HL-60/S4 treated with retinoic acid at 250 ng/mL for 4 days and 3 days (cell line): ENCODE measurements around the gene SYTL1.

Source experiments
- in situ Hi-C: fragments of 300-500 bp; cut with MboI; formaldehyde crosslinking; loops from 2 replicates; pipeline ENCODE4 v1.7.0; 2022; ENCODE audit warnings: low sequenced_read_pairs

The SYTL1 gene

DNA sequence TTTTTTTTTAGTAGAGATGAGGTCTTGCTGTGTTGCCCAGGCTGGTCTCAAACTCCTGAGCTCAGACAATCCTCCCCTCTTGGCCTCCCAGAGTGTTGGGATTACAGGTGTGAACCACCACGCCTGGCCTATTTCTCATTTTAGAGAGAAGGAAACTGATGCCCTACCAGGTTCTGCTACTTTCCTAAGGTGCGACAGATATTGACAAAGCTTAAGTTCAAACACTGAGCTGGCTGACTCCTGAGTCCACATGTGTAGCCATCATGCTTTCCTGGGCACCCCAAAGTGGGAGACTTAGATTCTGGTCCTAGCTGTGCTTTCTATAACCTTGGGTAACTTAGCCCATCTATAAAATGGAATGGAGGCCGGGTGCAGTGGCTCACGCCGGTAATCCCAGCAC, 25.0 kb upstream of the SYTL1 start:
- in situ Hi-C loops: no loop called here

DNA sequence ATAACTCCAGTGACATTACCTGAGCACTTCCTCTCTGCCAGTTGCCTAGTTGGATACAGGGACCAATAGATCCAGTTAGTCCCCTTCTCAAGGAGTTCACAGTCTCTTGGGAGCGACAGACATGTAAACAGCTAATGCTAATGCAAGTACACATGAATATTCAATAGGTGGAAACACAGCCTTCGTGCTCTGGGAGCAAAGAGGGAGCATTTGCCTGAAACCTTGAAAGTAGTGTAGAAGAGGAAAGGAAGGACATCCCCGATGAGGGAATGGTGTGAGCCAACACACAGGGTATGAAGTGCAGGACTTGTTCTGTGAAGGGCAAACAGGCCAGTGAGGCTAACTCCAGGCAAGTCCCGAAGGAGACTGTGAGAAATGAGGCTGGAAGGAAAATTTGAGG, 23.7 kb upstream of the SYTL1 start:
- in situ Hi-C loops: no loop called here

DNA sequence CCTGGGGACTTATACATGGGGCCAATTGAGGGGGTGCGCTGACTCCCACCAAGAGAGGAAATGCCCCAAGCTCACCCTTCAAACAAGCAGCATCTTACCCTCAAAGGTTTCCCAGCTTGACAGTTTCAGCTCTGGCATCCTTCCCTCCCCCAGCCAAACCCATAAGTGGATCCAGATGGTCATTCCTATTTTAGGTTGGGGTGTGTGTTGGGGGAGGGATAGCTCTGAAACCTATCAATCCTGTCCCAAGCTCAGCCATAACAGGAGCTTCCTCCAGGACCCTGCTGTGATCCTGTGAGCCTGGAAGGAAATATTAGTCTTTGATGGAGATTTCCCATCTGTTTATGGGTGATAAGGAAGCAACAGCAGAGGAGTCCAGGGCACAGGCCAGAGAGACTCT, 23.2 kb upstream of the SYTL1 start:
- in situ Hi-C loops: no loop called here

DNA sequence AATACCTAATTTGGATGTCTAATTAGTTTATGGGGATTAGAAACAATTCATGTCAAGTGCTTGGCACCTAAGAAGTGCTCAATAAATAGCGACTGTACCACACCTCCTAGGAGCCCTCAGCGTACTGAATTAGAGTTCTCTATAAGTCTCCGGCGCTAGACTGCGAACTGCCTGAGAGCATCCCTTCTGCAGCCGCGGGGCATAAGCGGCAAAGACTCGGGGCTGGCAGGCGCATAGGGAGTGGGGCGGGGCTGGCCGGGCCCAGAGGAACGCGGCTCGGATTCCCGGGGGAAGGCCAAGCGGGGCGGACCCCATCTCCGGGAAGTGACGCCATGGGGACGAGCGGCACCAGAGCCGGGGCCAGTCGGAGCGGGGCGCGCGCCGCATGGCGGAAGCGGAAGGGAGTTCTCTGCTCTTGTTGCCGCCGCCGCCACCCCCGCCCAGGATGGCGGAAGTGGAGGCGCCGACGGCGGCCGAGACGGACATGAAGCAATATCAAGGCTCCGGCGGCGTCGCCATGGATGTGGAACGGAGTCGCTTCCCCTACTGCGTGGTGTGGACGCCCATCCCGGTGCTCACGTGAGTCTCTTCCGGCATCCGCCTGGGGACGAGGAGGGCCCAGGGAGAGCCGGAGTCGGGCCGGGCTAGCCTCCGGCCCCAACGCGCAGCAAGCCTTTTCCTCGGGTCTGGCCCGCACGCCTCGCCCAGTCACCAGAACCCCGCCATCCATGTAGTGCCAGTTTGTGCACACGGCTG, 19.8 kb upstream of the SYTL1 start, which contains the start of gene TMEM222:
Gene TMEM222 (plus strand): TSS at position 351 of the 756 bp plus-strand sequence. CDS start 35 bp downstream, at position 386.
- in situ Hi-C loops: no loop called here

DNA sequence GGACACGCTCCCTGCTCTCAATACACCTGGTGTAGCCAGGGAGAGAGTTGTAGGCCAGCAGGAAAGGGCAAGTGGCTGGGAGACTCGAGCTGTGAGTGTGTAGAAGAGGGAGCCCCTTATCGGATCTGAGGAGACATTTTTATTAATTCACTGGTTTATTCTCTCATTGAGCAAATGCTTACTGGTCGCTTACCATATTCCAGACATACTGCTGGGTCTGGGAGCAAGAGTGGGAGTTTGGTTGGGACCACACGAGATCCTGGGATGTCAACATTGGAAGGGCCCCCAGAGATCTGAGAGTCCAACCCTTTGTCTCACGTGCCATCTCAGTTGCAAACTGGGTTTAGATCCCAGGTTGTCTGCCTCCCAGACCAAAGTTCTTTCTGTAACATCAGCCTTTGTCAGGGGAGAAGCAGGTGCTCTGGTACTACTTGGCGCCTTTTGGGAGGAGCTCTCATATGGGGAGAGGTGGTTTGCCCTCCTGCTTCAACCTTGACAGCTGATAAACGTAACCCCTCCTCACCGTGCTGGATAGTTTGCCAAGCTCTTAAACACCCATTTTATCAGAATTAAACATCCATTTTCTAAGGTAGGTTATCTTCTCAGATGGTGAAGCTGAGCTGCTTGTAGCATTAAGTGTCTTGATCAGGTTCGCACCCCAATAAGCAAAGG, 19.1 kb upstream of the SYTL1 start:
- in situ Hi-C loops: no loop called here

DNA sequence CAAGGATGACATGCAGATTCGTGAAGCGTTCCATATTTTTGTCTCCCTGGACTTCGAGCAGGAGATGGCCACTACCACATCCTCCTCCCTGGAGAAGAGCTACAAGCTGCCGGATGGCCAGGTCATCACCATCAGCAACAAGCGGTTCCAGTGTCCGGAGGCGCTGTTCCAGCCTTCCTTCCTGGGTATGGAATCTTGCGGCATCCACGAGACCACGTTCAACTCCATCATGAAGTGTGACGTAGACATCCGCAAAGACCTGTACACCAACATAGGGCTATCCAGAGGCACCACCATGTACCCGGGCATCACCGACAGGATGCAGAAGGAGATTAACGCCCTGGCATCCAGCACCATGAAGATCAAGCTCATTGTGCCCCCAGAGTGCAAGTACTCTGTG, 16.5 kb upstream of the SYTL1 start:
- in situ Hi-C loops: no loop called here

DNA sequence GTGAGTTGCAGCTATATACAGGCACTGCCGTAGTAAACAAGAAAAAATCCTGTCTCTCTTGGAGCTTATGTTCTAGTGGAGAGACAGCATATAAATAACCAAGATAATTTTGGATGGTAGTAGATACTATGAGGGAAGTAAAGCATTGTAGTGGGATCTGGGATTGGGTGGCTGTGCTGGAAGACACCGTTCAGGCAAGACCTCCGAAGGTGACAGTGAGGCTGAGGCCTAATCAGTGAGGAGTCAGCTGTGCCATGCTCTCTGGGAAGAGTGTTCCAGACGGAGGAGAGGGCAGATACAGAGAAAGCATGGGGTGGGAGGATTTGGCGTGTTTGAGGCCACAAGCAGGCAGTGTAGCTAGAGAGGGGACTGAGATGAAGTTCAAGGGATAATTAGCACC, 13.9 kb upstream of the SYTL1 start:
- in situ Hi-C loops: no loop called here

DNA sequence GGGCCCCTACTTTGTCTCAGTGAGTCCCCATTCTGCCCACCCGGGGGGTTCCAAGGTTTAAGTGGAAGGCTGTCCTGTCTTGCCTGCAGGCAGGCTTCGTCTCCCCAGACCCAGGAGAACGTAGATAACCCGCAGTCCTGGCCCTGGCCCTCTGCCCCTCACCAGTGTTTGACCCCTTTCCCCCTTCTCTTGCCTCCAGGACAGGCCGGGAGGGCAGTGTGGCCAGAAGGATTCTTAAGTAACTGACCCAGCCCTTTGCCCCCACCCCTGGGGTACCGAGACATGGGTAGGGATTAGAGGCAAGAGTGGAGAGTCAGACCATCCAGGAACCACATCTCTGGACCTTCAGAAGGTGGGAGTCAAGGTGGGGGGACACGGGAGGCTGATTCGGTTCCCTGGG, 11.0 kb upstream of the SYTL1 start:
- in situ Hi-C loops: no loop called here

DNA sequence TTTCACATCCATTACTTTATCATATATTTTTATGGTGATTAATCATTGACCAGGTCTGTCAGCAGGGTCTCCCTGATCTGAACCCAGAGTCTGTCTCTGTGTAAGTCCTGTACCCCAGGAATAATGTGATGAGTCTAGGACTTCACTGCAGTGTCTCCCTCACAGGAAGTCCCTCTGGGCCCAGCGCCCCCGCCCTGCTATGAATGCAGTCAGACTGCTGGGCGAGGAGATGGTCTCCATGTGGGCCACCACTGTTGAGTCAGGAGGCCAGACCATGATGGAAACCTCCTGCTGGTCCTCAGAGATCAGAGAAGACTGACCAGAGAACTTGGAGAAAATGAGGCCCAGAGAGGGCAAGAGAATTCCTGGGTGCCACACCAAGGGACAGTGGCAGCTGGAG, 10.4 kb upstream of the SYTL1 start:
- in situ Hi-C loops: no loop called here

DNA sequence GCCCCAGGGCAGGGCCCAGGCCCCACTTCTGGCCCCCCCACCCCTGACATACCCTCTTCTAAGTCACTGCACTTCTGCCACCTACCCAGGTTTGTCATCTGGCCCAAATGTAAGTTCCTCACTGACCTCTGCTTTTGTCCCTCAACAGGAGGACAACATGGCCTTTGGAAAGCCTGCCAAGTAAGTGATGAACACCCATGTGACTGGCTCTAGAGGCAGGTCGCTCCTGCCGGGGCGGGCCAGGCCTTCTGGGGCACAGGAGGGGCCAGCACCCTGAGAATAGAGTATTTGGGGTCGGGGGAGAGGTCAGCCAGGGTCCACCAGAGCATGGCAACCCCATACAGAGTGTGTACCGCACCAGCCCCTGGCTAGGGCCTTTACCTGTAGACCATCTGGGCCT, 9.9 kb upstream of the SYTL1 start:
- in situ Hi-C loops: no loop called here

DNA sequence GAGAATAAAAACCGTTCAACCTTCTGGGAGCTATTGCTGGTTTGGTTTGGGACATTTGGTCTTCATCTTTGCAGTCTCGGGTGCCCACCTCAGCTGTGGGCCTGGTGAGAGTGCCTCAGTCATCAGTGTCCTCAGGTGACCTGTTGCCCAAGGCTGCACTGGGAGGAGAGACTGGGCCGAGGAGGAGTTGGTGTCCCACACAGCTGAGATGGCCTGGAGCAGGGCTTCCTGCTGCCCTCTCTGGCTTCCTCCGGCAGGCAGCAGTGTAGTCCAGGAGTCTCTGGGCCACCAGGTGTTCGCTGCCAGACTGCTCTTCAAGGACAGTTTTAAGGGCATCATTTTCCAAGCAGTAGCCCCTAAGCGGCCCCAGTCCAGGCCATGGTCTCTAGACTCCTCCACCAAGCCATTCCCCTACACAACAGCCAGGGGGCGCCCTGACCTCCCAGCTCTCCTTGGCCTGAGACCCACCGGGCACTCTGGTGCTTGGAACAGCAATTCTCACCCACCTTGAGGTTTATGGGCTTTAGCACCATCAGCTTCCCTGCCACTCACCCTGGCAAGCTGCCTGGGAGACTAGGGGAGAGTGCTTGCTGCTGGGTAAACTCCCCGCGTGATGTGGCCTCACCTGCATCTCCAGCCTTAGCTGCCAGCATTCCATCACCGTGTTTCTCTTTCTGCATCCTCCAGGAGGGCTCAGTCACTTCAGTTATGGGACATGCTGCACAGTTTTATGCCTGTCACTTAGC, 9.1 kb upstream of the SYTL1 start:
- in situ Hi-C loops: no loop called here

DNA sequence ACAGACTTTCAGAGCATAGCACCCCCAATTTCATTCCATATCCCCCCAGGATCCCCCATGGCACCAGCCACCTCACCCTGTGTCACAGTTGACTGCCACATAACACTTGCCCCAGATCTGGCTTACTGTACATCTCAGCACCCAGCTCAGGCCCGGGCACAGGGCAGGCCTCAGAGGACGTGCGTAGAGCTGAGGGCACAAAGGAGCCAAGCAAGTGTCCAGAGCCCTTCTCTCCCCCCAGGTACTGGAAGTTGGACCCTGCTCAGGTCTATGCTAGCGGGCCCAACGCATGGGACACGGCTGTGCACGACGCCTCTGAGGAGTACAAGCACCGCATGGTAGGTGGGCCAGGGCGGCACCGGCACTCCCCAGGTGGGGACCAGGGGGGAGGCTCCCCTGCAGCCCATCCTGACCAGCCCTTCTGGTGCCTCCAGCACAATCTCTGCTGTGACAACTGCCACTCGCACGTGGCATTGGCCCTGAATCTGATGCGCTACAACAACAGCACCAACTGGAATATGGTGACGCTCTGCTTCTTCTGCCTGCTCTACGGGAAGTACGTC, 8.0 kb upstream of the SYTL1 start:
- in situ Hi-C loops: no loop called here

DNA sequence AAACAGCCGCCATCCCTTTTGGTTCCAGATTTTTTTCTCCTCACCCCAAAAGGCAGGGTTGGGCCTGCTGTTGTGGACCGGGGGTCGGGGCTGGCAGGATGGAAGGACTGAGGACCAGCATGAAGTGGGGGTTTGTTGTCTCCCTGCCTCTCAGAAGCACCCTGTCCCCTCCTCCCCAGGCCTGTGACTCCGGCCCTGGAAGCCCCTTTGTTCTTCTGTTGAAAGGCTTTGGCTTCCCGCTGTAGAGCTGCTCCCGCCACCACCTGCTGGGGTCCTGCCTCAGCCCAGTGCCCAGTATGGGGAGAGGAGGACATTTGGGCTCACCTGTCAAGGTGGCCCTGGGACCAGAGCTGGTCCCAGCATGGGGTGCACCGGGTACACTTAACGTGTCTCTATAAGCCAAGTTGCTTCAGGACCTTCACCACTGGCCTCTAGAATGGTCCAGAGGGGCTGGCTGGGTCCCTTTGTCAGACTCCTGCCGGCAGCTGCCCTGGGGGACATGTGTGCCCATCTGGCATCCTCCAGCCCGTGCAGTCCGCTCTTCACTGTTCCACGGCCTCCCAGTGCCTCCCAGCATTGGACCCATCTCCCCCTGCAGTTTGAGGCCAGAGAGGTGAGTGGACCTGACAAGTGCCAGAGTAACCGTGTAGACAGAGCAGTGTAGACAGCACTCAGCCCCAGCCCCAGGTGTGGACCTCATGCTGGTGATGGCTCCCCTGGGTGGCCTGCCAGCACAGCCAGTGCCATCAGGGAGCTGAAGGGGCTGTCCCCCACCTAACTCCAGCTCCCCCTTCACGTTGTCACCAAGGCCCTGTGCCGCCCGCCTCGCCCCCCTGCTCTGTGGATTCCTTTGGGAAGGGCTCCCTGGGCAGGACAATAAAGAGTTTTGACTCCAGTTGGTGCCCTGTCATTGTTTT, 6.1 kb upstream of the SYTL1 start:
- in situ Hi-C loops: no loop called here

DNA sequence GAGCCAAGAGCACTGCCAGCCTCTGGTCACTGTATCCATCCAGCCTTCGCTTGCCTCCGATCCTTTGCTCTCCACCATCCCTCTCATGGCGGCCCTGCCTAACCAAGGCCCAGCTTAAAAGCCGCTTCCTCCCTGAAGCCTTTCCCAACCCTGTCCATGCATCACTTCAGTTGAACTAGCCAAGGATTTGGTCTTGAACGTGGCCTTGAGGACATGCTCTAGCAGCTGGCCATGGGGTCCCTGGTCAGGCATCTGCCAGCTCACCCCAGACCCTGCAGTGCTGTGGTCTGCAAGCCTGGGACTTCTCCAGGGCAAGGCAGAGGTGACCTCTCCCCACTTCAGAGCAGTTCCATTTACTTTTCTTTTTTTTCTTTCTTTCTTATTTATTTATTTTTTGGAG, 5.1 kb upstream of the SYTL1 start:
- in situ Hi-C loops: no loop called here

DNA sequence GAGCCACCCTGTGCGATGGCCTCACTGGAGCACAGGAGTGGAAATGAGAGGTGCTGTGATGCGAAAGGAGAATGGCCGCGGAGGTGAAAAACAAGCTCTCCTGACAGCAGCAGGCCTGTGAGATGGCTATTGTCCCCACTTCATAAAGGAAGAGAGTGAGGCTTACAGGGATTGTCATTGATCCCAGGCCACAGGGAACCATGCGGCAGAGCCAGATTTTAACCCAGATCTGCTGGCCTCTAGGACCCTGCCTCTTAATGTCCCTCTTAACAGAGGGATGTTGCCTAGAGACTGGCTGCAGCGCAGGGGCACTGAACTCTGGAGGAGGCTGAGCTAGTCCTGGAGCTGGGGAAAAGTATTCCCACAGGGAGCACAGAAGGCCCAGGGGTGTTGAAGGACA, 3.1 kb upstream of the SYTL1 start:
- in situ Hi-C loops: no loop called here

DNA sequence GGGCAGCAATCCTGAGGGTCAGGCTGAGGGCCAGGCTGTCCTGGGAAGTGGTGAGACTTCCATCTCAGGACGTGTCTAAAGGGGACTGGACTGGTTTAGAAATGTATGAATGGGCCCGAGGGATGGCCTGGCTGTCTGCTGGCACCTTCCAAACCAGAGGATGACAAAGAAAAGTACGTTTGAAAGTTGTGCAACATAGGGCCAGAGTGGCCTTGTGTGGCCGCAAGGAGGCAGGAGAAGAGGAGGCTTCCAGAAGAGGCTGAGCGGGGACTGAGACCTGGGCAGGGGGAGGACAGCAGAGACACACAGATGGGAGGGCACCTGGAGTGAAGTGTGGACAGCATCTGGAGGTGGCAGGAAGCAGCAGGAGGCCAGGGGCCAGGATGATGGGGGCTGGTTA, 2.6 kb upstream of the SYTL1 start:
- in situ Hi-C loops: no loop called here

DNA sequence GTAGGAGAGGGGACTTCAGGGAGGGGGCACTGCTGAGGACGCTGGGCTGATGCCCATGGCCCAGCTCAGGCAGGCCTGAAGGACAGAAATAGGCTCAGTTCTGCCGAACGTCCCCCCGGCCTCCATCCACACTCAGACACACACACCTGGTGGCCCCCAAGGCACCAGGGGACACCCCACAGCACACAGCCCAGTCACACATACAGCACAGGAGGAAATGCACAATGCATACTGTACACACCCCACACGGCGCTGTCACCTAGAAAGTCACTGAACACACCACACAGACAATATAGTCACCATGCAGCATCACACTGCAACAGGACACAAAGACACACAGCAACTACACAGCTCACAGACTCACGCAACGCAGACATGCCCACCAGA, 562 bp downstream of the SYTL1 start:
- in situ Hi-C loops: no loop called here

DNA sequence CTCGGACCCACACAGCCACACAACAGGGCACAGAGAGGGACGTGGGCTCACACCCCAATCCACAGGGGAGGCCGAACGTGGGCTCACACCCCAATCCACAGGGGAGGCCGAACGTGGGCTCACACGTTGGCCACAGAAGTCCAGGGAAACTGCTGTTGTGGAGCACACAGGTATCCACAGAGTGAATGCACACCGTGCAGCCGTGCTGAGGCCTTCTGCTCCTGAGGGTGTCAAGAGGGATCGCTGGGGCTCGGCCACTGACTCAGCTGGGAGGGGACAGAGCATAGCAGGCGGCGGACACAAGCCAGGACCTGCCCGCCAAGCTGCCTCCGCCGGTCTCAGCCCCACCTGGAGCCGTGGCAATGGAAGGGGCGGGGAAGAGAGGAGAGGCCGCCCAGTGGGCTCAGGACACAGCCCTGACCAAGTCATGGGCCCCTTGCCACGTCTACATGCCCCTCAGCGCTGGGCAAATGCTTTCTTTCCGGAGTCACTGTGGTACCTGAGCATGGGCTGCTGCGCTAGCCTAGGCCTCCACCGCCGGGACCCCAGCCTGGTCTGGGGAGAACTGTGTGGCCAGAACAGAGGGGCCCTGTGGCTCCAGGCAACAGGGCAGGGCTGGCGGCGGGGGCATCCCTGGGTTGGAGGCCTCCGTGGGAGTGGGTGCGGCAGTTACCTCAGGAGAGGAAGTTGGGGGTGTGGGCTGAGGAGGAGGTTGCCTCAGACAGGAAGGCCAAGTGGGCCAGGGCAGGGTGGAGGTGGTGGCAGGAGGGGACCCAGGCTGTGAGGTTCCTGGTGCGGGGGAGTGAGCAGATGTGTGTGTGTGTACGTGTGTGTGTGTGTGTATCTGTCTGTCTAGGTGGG, 1.2 kb downstream of the SYTL1 start:
- in situ Hi-C loops: no loop called here

DNA sequence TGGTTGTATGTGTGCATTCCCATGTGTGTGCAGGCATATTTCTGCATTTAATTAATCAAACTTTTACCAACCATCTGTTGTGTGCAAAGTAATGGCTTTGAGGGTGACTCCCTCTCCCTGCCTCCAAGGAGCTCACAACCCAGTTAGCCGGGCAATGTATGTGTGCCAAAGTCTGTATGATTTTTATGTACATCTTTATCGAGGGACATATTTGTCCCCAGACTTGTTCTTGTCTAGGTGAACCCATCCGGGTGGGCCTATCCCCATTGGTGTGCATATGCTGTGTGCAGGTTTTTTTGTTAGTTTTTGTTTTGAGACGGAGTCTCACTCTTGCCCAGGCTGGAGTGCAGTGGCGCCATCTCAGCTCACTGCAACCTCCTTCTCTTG, 1.8 kb downstream of the SYTL1 start:
- in situ Hi-C loops: no loop called here

DNA sequence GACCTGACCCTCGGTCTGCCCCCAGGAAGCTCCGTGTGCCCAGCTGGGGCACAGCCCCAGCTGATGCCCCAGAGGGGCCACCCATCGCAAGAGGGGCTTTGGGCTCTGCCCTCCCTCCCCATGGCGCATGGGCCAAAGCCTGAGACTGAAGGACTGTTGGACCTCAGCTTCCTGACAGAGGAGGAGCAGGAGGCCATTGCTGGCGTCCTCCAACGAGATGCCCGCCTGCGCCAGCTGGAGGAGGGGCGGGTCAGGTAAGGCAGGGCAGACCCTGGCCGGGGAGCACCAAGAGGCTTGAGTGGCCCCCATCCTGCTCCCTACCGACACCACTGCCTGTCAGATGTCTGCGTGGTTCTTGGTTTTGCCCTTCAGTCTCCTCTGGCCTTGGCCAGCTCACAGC, 3.5 kb downstream of the SYTL1 start:
- in situ Hi-C loops: no loop called here
